Thyroid gland (tissue), 4 donors: ENCODE measurements around the gene ARTN.

Source experiments
- POLR2A ChIP-seq, 2 donors: fragments of 450-650 bp; IDR thresholded peaks; one replicate each; pipeline ENCODE4 v1.6.1; 2017; ENCODE audit warnings: antibody characterized with exemption in 2 of 2, mild to moderate bottlenecking in 2 of 2, moderate library complexity in 1 of 2
- TF ChIP-seq, protein P1 (sequence below), 6 experiments: fragments of 200-600 bp in 3 of 6; fragments of 450-650 bp in 3 of 6; sonication (generic) in 3 of 6; IDR thresholded peaks; one replicate each; pipeline ENCODE4 v1.5.1; 2016 to 2019; ENCODE audit warnings: antibody characterized with exemption in 6 of 6, mild to moderate bottlenecking in 2 of 6, inconsistent platforms in 1 of 6, moderate library complexity in 1 of 6

DNA sequence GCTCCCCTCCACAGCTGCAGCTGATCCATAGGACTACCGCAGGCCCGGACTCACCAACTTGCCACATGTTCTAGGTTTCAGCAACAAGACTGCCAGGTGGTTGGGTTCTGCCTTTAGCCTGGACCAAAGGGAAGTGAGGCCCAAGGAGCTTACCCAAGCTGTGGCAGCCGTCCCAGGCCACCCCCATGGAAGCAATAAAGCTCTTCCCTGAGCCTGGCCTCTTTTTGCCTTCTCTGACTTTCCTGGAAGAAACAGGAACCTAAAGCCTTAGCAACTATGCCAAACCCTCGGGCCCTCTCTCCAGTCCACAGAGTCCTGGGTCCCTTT lies 2.7 kb upstream of the ARTN start:
- TF ChIP-seq, protein P1, sequence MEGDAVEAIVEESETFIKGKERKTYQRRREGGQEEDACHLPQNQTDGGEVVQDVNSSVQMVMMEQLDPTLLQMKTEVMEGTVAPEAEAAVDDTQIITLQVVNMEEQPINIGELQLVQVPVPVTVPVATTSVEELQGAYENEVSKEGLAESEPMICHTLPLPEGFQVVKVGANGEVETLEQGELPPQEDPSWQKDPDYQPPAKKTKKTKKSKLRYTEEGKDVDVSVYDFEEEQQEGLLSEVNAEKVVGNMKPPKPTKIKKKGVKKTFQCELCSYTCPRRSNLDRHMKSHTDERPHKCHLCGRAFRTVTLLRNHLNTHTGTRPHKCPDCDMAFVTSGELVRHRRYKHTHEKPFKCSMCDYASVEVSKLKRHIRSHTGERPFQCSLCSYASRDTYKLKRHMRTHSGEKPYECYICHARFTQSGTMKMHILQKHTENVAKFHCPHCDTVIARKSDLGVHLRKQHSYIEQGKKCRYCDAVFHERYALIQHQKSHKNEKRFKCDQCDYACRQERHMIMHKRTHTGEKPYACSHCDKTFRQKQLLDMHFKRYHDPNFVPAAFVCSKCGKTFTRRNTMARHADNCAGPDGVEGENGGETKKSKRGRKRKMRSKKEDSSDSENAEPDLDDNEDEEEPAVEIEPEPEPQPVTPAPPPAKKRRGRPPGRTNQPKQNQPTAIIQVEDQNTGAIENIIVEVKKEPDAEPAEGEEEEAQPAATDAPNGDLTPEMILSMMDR (IDR thresholded peaks at IDR 0.05) = no peak
- TF ChIP-seq POLR2A (IDR thresholded peaks at IDR 0.05) = no peak
